Measurements from ENCODE around the gene ELMO1.

DNA sequence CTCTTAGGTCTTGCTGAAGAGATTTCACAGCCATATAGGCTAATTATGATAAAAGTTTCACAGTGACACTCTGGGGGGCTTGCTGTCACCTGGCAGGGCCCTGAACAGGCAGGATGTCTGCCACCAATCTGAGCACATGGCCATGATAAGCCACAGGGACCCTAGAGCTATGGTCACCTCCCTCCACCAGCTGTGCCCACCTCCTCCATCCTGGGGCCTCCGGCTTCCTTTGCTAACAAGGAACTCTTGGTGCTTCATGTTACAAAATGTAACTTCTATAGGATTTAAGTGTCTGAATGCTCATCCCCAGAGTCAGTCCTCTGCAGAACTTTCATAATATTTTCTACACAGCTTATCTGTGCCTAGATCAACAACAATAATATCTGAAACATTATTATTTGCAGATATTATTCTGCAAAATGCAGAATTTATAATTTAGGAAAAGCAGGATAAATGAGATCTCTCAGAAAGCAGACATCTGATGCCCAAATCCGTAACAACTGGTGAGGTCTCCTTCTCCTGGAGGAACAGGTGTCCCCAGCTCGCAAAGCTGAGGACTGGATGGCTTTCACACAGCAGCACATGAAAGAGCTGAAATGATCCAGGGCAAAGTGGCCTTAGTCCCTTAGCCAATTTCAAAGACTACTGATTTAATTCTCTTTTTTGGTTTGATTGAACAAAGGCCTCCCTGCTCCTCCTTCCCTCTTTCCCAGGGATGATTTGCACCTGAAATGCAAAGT lies 437.3 kb downstream of the ELMO1 start:
- TF ChIP-seq CTCF (IDR thresholded peaks at IDR 0.05; ENCODE audit: borderline replicate concordance, extremely low read depth, low read length, poor library complexity, severe bottlenecking) (no peak), EZH2 (IDR thresholded peaks at IDR 0.05; ENCODE audit: borderline replicate concordance, low read depth, low read length, severe bottlenecking) (no peak)

All from DND-41 (cell line).